Left renal cortex interstitium (tissue), 4 donors: ENCODE data around the gene ASAP3. TPM values are rescaled to one million over a fixed set of nuclear protein-coding genes. Genes with fewer than 3 reads are reported as not detected.

Experiments used
- DNase-seq, 4 donors: peaks; one replicate each; pipeline ENCODE4 v3.0.0-alpha.2; 2013; ENCODE audit warnings: low read depth in 4 of 4, low spot score in 2 of 4, missing footprints in 1 of 4
- polyA plus RNA-seq, 4 donors: library from polyadenylated mRNA; unstranded; fragments of 120-200 nt; gene quantifications; one replicate each; pipeline ENCODE4 v1.2.1, GENCODE V29; 2013; ENCODE audit not compliant: insufficient read length in 4 of 4

The ASAP3 gene
- polyA plus RNA-seq, 4 donors, result 34.5 to 42.1 (median 38.2) TPM

GRCh38 chr1:23452011-23452411 lies 32.0 kb downstream of the ASAP3 start:
- DNase-seq, result peak in 2 of 4 donors; percentile 15 to 29

DNA sequence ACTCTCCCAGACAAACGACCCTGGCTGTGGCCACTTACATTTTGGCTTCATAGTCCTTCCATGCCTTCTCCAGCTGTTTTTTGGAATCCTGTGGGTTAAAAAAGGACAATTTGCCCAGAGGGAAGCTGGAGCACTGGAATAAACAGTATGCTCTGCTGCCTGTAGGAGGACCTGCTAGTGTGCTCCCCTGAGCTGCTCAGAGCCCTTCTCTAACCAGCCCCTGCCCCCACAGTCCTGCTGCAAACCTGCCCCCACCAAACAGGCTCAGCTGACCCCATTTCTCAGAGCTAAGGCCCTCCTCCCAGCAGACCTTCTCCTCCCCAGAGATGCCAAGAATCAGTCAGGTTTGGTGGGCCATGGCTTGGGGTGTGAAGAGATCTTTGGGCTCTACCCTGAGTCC lies 32.5 kb downstream of the ASAP3 start:
- DNase-seq, result no peak

DNA sequence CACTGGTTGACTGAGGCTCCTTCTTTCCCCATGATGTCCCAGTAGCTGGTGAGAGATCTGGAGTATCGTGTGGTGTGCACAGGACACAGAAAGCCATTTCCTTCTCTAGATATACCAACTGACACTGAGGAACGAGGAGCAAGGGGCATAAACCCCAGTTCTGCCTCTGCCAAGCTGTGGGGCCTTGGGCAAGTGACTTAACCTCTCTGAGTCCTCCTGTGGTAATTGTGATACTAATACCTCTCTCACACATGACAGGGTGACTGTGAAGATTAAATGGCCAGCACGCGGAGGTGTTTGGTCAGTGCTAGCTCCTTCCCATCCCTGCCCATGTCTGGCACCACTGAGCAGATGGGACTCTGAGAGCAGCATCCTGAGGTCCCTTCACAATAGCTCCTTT lies 33.1 kb downstream of the ASAP3 start:
- DNase-seq, result no peak

DNA sequence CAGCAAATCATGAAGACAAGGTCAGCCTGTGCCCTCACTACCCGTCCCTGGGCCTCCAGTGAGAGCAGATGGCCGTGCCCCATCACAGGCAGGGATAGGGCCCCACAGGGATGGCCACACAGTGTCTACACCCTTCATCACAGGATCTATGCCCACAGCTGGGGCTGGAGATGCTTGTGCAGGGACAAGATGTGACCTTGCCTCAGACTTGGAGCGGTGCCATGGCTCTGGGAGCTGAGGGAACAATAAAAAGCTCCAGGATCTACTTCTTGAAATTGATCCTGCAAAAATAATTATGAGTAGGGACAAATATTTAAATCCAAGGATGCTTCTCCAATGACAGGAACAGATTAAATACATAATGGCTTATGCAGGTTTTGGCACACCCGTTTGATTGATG lies 34.0 kb downstream of the ASAP3 start:
- no peak for DNase-seq

- DNase-seq, result no peak
Observed at GRCh38 chr1:23449306-23449705, 34.7 kb downstream of the ASAP3 start.

DNA sequence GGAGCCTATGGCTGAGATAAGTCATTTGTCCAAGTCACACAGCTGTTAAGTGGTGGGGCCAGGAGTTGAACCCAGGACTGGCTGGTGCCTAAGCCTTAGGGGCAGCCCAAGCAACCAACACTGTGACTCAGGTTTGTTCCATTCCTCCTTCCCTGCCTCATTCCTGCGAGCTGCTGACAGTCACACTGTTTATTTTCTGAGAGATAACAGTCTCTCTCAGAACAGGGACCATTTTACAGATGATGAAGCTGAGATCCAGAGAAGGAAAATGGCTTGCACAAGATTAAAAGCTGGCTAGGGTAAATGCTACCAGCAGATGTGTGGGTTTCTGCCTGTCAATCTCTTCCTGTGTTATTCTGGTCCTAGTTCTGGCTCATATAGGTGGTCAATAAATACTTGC lies 35.1 kb downstream of the ASAP3 start:
- DNase-seq, result no peak

GRCh38 chr1:23446661-23447310 lies 37.2 kb downstream of the ASAP3 start:
- no peak for DNase-seq

- DNase-seq, result no peak
Observed at GRCh38 chr1:23444596-23445390, 39.2 kb downstream of the ASAP3 start.

DNA sequence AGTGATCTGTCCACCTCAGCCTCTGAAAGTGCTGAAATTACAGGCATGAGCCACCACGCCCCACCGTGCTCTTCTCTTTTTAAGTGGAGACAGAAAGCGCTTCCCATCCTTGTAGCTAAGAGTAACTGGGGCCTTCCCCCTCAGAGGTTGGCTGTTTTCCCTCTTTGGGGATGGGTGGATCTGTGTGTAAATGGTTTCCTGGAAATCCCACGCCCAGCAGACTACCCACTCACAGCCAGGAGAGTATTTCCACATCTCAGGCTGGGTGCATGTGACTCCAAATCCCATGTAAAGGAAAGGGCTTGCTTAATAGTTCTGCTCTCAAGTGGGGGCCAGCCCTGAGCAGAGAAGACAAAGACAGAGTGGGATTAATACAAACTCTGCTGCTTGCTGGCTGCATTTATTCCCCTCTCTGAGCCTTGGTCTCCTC lies 39.9 kb downstream of the ASAP3 start:
- no peak for DNase-seq

- no peak for DNase-seq
Observed at GRCh38 chr1:23442751-23443150, 41.2 kb downstream of the ASAP3 start.

- no peak for DNase-seq
Observed at GRCh38 chr1:23441446-23442148, 42.4 kb downstream of the ASAP3 start.

GRCh38 chr1:23438545-23438944 lies 45.4 kb downstream of the ASAP3 start:
- no peak for DNase-seq

DNA sequence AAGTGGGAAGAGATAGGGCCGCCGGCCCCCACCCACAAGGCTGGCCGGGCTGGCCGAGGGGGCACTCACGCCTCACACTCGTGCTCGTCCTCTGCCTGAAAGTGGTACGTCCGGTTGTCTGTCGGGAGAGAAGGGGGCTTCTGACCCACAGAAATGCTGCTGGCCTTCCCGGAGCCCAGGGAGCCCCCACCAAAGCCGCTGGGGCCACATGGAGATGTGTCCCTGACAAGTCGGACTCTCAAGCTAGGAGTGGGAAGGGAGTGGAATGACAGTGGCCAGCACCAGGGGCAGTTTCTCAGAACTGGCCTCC lies 46.7 kb downstream of the ASAP3 start:
- DNase-seq, result no peak

- DNase-seq, result peak in 1 of 4 donors; percentile 8
Observed at GRCh38 chr1:23436520-23437354, 47.2 kb downstream of the ASAP3 start.

DNA sequence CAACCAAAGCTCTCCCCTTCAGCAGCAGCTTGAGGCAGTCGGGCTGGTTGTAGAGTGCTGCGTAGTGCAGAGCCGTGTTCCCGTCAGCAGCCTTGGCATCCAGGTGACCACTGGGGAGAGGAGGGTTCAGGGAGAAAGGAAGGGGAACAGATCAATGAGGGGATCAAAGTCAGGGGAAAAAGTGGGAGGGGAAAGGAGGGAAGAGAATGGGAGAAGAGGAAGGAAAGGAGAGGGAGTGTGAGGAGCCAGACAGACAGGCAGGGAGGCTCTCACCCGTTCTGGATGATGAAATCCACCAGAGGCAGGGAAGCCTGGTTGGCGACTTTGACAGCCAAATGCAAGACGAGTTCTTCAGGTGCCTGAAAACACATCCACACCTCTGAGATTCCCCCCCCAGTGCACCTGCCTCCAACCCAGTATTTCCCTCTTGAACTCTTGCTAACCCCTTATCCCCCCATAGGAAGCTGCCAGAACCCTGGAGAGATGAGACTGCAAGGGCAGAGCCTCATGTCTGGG lies 49.7 kb downstream of the ASAP3 start:
- no peak for DNase-seq

GRCh38 chr1:23433122-23433521 lies 50.9 kb downstream of the ASAP3 start:
- DNase-seq, result no peak

- no peak for DNase-seq
Observed at GRCh38 chr1:23431431-23431830, 52.5 kb downstream of the ASAP3 start.

GRCh38 chr1:23430803-23431202 lies 53.2 kb downstream of the ASAP3 start:
- DNase-seq, result no peak

DNA sequence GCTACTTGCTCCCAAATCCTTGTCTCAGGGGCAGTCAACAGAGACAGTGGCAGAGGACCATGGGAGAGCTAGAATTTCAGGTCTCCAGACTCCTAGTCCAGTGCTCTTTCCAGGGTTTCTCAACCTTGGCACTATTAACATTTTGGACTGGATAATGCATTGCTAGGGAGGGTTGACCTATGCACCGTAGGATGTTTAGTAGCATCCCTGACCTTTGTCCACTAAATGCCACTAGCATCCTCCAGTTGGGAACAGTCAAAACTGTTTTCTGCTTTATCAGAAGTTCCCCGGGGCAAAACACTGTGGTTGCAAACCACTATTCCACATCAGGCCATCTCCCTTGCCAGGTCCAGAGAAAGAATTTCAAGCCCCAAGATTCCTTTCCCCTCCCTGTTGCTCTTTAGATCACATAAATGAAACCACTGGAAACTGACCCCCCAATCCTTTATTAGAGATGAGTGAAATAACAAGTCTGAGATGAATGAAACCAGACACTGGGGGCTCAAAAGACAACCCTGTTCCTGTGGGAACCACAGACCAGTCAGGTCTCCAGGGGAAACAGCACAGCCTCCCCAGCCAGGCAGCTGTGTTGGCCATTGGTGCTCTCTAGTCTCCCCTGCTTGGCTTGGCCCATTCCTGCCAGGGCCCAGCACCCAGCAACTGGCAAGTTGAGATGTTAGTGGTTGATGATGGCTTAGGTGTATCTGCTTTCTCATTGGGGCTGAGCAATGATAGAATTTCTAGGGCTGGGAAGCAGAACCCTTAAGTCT lies 55.7 kb downstream of the ASAP3 start:
- no peak for DNase-seq

GRCh38 chr1:23427550-23427949 lies 56.4 kb downstream of the ASAP3 start:
- no peak for DNase-seq
